GM13977 (cell line): ENCODE measurements around the gene CFAP45.
"Not testable (repeated sequence)": the region's sequence is repeated elsewhere in the genome, so short reads cannot be mapped to it uniquely, and the experiment has no call there.

Experiments
- DNase-seq: peaks from one replicate; pipeline ENCODE4 v3.0.0; 2012; ENCODE audit warnings: low spot score
- in situ Hi-C: fragments of 300-500 bp; cut with MboI; formaldehyde crosslinking; loops from one replicate; pipeline ENCODE4 v1.12.0; 2022; ENCODE audit warnings: low sequenced_read_pairs, low pct_unique_long_range_greater_than_20kb, mixed read lengths, inconsistent platforms; ENCODE audit not compliant: unreplicated experiment
- TF ChIP-seq, protein P1 (sequence below): IDR thresholded peaks from 2 replicates; pipeline ENCODE4 v1.5.1; 2012; ENCODE audit warnings: mild to moderate bottlenecking, control low read depth; ENCODE audit not compliant: insufficient read depth; ENCODE audit errors: extremely low read depth, missing control alignments

Gene CFAP45

DNA sequence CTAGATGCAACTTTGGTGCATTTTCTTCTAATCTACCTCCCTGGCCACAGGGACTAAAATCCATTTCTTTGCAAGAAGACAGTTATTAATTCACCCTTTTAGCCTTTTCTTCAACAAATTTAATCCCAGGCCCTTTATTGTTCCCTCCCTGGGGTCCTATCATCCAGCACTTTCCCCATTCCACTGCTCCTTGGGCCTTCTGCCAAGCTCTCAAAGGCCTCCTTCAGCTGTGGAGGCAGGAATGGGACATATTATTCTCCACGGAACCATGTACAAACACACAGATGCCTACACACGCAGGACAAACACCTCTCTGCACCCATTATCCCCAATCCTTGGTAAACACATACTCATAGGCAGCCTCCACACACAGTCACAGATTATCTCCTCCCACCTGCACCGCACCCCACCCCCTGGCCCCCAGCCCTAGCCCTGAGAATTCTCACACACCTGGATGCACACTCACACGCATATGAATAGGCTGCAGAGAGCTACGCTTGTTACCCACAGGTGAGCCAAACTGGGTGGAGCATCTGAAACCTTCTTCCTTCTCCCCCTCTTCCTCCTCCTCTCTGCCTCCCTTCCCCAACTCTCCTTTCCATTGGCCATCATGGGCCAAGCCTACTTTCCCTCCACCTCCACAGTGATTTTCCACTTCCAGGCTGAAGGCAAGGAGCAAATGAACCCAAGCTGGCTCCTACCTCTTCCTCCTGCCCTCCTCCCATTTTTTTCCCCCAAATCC, 13.7 kb upstream of the CFAP45 start:
- in situ Hi-C loops, result no loop called here
- TF ChIP-seq, protein P1, sequence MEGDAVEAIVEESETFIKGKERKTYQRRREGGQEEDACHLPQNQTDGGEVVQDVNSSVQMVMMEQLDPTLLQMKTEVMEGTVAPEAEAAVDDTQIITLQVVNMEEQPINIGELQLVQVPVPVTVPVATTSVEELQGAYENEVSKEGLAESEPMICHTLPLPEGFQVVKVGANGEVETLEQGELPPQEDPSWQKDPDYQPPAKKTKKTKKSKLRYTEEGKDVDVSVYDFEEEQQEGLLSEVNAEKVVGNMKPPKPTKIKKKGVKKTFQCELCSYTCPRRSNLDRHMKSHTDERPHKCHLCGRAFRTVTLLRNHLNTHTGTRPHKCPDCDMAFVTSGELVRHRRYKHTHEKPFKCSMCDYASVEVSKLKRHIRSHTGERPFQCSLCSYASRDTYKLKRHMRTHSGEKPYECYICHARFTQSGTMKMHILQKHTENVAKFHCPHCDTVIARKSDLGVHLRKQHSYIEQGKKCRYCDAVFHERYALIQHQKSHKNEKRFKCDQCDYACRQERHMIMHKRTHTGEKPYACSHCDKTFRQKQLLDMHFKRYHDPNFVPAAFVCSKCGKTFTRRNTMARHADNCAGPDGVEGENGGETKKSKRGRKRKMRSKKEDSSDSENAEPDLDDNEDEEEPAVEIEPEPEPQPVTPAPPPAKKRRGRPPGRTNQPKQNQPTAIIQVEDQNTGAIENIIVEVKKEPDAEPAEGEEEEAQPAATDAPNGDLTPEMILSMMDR, result no peak
- no peak for DNase-seq

- TF ChIP-seq, protein P1, result no peak
- in situ Hi-C loops, result no loop called here
- no peak for DNase-seq
Observed at GRCh38 chr1:159911326-159912070, 11.5 kb upstream of the CFAP45 start.

DNA sequence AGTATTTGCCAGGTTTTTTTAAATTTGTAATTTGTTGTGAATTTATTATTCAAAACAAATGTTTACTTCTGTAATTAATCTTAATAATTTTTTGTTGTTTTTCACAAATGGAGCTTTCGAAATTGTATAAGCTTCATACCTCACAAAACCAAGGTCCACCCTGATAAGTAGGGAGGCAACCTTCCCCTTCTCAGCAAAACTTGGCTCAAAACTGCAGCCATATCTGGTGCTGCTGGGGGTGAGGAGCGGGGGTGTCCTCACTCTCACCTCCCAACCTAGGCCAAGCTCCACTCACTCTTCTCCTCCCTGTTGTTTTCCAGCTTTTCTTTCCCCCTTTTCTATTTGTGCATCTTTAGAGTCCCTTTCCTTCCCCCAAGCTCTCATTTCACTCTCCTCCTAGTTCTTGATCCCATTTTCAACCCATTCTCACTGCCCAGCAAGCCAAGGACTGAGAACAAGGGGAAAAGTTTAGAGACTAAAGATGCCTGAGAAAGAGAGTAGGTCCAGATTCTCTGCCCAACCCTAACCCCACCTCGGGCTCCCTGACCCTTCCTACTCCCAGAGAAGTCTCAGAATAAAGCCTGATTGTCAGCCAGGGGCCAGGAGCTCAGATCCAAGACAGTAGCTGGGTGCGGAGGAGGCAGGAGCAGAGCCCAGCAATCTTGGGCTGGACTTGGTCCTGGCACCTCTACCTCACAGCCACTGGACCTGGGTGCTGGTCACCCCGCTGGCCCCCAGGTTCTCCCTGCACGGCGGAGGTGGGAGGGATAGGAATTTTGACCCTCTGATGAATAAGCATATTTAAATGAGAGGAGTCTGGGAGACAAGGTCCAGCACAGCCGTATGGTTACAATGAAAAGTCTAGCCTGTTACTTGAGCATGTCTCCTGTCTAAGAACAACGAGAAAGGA, 8.3 kb upstream of the CFAP45 start:
- TF ChIP-seq, protein P1, result no peak
- no peak for DNase-seq
- in situ Hi-C loops, result no loop called here

GRCh38 chr1:159906960-159907359, 7.0 kb upstream of the CFAP45 start:
- in situ Hi-C loops, result no loop called here
- TF ChIP-seq, protein P1, result no peak
- DNase-seq, result no peak

GRCh38 chr1:159904036-159904435, 4.1 kb upstream of the CFAP45 start:
- in situ Hi-C loops, DNase-seq: not testable (repeated sequence)

GRCh38 chr1:159902541-159902940, 2.6 kb upstream of the CFAP45 start:
- TF ChIP-seq, protein P1, result no peak
- in situ Hi-C loops, result no loop called here
- DNase-seq, result no peak
